BJ (cell line): ENCODE results near the gene MUC6. TPM values are rescaled to one million over a fixed set of nuclear protein-coding genes. Genes with fewer than 3 reads are reported as not detected.

Experiments
- CTCF ChIA-PET: fragments of 350-600 bp; formaldehyde crosslinking; extraction: SDS; loops from one replicate; lab custom pipeline; 2021; ENCODE audit warnings: antibody characterized with exemption, inconsistent platforms; lab: Yijun Ruan, JAX
- POLR2A ChIA-PET: fragments of 300-600 bp; sonication (Branson Sonifier 250); formaldehyde crosslinking; extraction: SDS; loops from one replicate; lab custom pipeline; 2021; ENCODE audit warnings: antibody characterized with exemption; lab: Charles Lee
- DNase-seq: peaks from one replicate; pipeline ENCODE4 v3.0.0-alpha.2; 2011; ENCODE audit warnings: low read depth
- H3K27me3 ChIP-seq: 2 replicates; pipeline ENCODE4 v1.6.0; 2011; ENCODE audit warnings: low read length; ENCODE audit not compliant: control insufficient read depth, insufficient read depth
- H3K36me3 ChIP-seq: 2 replicates; pipeline ENCODE4 v1.5.1; 2011; ENCODE audit warnings: low read length; ENCODE audit not compliant: control insufficient read depth, insufficient read depth
- H3K4me3 ChIP-seq: 2 replicates; pipeline ENCODE4 v1.5.1; 2011; ENCODE audit warnings: low read depth, mild to moderate bottlenecking, control low read depth, low read length
- polyA plus RNA-seq: library from polyadenylated mRNA; depleted of rRNA; stranded (reverse); fragments of >200 nt; gene quantifications from 2 replicates; pipeline ENCODE4 v1.2.3, GENCODE V29; 2011
- TF ChIP-seq, protein P1 (sequence below): IDR thresholded peaks from 2 replicates; pipeline ENCODE4 v1.5.1; 2011; ENCODE audit warnings: low read depth, mild to moderate bottlenecking, control low read depth, inconsistent platforms, low read length, moderate library complexity; ENCODE audit not compliant: insufficient read depth

The MUC6 gene
- polyA plus RNA-seq, 1 experiment, result not detected

GRCh38 chr11:1077033-1077416 is 40.5 kb upstream of the MUC6 start:
- TF ChIP-seq, protein P1, sequence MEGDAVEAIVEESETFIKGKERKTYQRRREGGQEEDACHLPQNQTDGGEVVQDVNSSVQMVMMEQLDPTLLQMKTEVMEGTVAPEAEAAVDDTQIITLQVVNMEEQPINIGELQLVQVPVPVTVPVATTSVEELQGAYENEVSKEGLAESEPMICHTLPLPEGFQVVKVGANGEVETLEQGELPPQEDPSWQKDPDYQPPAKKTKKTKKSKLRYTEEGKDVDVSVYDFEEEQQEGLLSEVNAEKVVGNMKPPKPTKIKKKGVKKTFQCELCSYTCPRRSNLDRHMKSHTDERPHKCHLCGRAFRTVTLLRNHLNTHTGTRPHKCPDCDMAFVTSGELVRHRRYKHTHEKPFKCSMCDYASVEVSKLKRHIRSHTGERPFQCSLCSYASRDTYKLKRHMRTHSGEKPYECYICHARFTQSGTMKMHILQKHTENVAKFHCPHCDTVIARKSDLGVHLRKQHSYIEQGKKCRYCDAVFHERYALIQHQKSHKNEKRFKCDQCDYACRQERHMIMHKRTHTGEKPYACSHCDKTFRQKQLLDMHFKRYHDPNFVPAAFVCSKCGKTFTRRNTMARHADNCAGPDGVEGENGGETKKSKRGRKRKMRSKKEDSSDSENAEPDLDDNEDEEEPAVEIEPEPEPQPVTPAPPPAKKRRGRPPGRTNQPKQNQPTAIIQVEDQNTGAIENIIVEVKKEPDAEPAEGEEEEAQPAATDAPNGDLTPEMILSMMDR, result no peak
- no peaks in the 10 kb centered on the region for H3K36me3 ChIP-seq
- no peaks in the 10 kb centered on the region for H3K27me3 ChIP-seq
- POLR2A ChIA-PET, result no interaction called here
- no peak overlapping the region for H3K4me3 ChIP-seq
- DNase-seq, result no peak
- CTCF ChIA-PET, result no interaction called here

DNA sequence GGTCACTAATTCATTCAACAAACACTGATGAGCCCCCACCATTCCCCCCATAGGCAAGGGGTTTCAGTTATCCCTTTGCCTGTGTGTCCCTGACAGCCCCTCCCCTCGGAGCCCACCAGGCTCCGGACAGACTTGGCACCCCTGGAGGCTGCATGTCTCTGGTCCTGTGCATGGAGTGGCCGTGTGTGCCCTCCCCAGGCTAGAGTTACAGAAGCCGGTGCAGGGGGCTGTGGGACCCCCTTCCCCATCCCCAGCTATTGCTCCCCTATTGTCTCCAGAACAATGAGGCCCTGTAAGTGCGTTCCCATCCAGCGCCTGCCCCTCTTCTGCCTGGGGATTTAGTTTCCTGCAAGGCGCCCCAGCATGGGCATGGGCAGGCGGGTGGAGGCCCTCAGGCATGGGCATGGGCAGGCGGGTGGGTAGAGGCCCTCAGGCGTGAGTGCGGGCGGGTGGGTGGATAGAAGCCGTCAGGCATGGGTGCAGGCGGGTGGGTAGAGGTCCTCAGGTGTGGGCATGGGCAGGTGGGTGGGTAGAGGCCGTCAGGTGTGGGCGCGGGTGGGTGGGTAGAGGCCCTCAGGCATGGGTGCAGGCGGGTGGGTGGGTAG is 39.6 kb upstream of the MUC6 start:
- no peak overlapping the region for H3K4me3 ChIP-seq
- CTCF ChIA-PET, result no interaction called here
- TF ChIP-seq, protein P1, result no peak
- POLR2A ChIA-PET, result no interaction called here
- no peaks in the 10 kb centered on the region for H3K27me3 ChIP-seq
- no peak for DNase-seq
- H3K36me3 ChIP-seq, result no peaks in the 10 kb centered on the region

GRCh38 chr11:1075341-1075911 is 38.9 kb upstream of the MUC6 start:
- Histone ChIP-seq H3K36me3 (no peaks in the 10 kb centered on the region), H3K4me3 (no peak overlapping the region), H3K27me3 (no peaks in the 10 kb centered on the region)
- ChIA-PET POLR2A (no interaction called here), CTCF (no interaction called here)
- no peak for DNase-seq
- TF ChIP-seq, protein P1, result no peak

GRCh38 chr11:1074244-1075221 is 38.0 kb upstream of the MUC6 start, which contains the start of gene MUC2:
MUC2 (plus strand) TSS chr11:1074874.
- ChIA-PET POLR2A (no interaction called here), CTCF (interaction anchor here (0.6 kb wide), 1 partner anchor 543 kb away, joined by 3 read pairs; no protein-coding TSS in a partner anchor)
- DNase-seq, result no peak
- TF ChIP-seq, protein P1, result no peak
- no peaks in the 10 kb centered on the region for H3K27me3 ChIP-seq
- no peaks in the 10 kb centered on the region for H3K36me3 ChIP-seq
- H3K4me3 ChIP-seq, result no peak within 1 kb of the TSS

DNA sequence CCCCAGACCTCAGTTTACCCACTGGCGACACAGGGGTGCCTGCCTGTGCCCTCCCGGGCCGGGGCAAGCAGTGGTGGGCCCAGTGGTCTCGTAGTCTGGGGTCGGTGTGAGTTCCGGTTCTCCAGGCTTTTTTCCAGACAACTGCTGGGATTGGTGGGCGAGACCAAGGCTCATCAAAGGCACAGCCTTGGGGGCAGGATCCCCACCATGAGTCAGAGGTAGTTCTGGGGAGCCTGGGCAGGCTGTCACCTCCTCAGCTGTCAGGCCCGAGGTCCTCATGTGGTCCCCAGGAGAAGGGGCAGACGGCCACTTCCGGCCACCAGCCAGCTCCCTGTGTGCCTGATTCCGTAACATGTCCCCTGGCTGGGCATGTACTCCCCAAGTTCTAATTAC is 37.3 kb upstream of the MUC6 start:
- ChIA-PET CTCF (interaction anchor here (0.6 kb wide), 1 partner anchor 544 kb away, joined by 3 read pairs; no protein-coding TSS in a partner anchor), POLR2A (no interaction called here)
- H3K27me3 ChIP-seq, result no peaks in the 10 kb centered on the region
- TF ChIP-seq, protein P1, result no peak
- no peak overlapping the region for H3K4me3 ChIP-seq
- no peaks in the 10 kb centered on the region for H3K36me3 ChIP-seq
- no peak for DNase-seq
